Breast epithelium (tissue), 4 donors: ENCODE measurements around the gene SRGAP3. TPM values are rescaled to one million over a fixed set of nuclear protein-coding genes. Genes with fewer than 3 reads are reported as not detected.

ENCODE experiments used
- DNase-seq, 2 donors: peaks; one replicate each; pipeline ENCODE4 v3.0.0-alpha.2; 2019; ENCODE audit warnings: low spot score in 2 of 2
- H3K27ac ChIP-seq, 2 donors: fragments of 200-600 bp; sonication (generic) in 1 of 2; one replicate each; pipeline ENCODE4 v1.5.1; 2016 to 2019; ENCODE audit warnings: mild to moderate bottlenecking in 1 of 2
- H3K27me3 ChIP-seq, 2 donors: fragments of 200-600 bp; sonication (generic) in 1 of 2; one replicate each; pipeline versions ENCODE4 v1.5.1 to v1.6.0; 2017 to 2019; ENCODE audit warnings: control low read depth in 1 of 2, mild to moderate bottlenecking in 1 of 2
- H3K36me3 ChIP-seq: fragments of 200-600 bp; one replicate; pipeline ENCODE4 v1.5.1; 2019
- H3K4me1 ChIP-seq, 2 donors: fragments of 200-600 bp; sonication (generic); one replicate each; pipeline ENCODE4 v1.5.1; 2016 to 2019; ENCODE audit warnings: control low read depth in 1 of 2
- H3K4me3 ChIP-seq, 3 donors: fragments of 200-600 bp; sonication (generic); 1 replicate in 2 of 3; 2 replicates in 1 of 3; pipeline ENCODE4 v1.5.1; 2016 to 2019; ENCODE audit warnings: mild to moderate bottlenecking in 3 of 3, moderate library complexity in 2 of 3
- H3K9me3 ChIP-seq, 2 donors: fragments of 200-600 bp; sonication (generic) in 1 of 2; one replicate each; pipeline ENCODE4 v1.5.1; 2016 to 2019; ENCODE audit warnings: control low read depth in 1 of 2
- POLR2A ChIP-seq: fragments of 450-650 bp; IDR thresholded peaks from one replicate; pipeline ENCODE4 v1.6.1; 2016; ENCODE audit warnings: antibody characterized with exemption, mild to moderate bottlenecking, moderate library complexity
- POLR2AphosphoS5 ChIP-seq, 3 donors: sonication (generic); formaldehyde crosslinking; IDR thresholded peaks; one replicate each; pipeline ENCODE4 v1.6.1; 2017; ENCODE audit warnings: antibody characterized with exemption in 3 of 3
- intact Hi-C: fragments of 100-400 bp; cut with DNase I; formaldehyde crosslinking; loops from one replicate; pipeline ENCODE4 v1.15.1; 2023; ENCODE audit warnings: low total_unique reads
- total RNA-seq, 3 donors: library from RNA; depleted of rRNA; stranded (reverse); fragments of >200 nt; gene quantifications; one replicate each; pipeline ENCODE4 v1.1.0, GENCODE V29; 2016
- TF ChIP-seq, protein P1 (sequence below), 3 donors: fragments of 450-650 bp; IDR thresholded peaks; one replicate each; pipeline ENCODE4 v1.5.1; 2016 to 2017; ENCODE audit warnings: antibody characterized with exemption in 3 of 3, mild to moderate bottlenecking in 3 of 3, moderate library complexity in 3 of 3

Gene SRGAP3
- total RNA-seq, 3 donors from 2014 or later = 13.6 to 21.5 (median 19.0) TPM

- Histone ChIP-seq H3K27me3 (no peaks in the 10 kb centered on the region), H3K4me1 (no peaks in the 10 kb centered on the region), H3K4me3 (no peak overlapping the region), H3K27ac (no peak overlapping the region), H3K9me3 (no peaks in the 10 kb centered on the region), H3K36me3 (no peaks in the 10 kb centered on the region)
- intact Hi-C loops = no loop called here
- no peak for DNase-seq
- TF ChIP-seq, protein P1, sequence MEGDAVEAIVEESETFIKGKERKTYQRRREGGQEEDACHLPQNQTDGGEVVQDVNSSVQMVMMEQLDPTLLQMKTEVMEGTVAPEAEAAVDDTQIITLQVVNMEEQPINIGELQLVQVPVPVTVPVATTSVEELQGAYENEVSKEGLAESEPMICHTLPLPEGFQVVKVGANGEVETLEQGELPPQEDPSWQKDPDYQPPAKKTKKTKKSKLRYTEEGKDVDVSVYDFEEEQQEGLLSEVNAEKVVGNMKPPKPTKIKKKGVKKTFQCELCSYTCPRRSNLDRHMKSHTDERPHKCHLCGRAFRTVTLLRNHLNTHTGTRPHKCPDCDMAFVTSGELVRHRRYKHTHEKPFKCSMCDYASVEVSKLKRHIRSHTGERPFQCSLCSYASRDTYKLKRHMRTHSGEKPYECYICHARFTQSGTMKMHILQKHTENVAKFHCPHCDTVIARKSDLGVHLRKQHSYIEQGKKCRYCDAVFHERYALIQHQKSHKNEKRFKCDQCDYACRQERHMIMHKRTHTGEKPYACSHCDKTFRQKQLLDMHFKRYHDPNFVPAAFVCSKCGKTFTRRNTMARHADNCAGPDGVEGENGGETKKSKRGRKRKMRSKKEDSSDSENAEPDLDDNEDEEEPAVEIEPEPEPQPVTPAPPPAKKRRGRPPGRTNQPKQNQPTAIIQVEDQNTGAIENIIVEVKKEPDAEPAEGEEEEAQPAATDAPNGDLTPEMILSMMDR (IDR thresholded peaks at IDR 0.05) = no peak
- TF ChIP-seq POLR2A (no peak), POLR2AphosphoS5 (IDR thresholded peaks at IDR 0.05) (no peak)
Measured at GRCh38 chr3:9045371-9045770, 204.1 kb downstream of the SRGAP3 start.

DNA sequence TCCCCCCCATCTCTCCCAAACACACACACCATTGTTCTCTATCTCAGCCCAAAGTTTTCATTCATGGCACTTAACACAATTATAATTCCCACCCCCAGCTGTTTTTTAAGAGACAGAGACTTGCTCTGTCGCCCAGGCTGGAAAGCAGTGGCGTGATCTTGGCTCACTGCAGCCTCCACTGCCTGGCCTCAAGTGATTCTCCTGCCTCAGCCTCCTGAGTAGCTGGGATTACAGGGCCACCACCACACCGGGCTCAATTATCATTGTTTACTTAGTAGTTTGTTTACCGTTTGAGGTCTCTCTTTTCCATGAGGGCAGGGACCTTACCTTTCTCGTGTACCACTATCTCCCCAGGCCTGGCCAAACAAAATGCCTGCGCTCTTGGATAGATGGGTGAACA, 206.4 kb downstream of the SRGAP3 start:
- no peaks in the 10 kb centered on the region for H3K27me3 ChIP-seq
- H3K27ac ChIP-seq = no peak overlapping the region
- H3K36me3 ChIP-seq = no peaks in the 10 kb centered on the region
- no peak overlapping the region for H3K4me3 ChIP-seq
- H3K9me3 ChIP-seq = no peaks in the 10 kb centered on the region
- intact Hi-C loops = no loop called here
- DNase-seq = no peak
- no peaks in the 10 kb centered on the region for H3K4me1 ChIP-seq
- TF ChIP-seq POLR2A (no peak), POLR2AphosphoS5 (IDR thresholded peaks at IDR 0.05) (no peak)
- TF ChIP-seq, protein P1 (IDR thresholded peaks at IDR 0.05) = no peak

DNA sequence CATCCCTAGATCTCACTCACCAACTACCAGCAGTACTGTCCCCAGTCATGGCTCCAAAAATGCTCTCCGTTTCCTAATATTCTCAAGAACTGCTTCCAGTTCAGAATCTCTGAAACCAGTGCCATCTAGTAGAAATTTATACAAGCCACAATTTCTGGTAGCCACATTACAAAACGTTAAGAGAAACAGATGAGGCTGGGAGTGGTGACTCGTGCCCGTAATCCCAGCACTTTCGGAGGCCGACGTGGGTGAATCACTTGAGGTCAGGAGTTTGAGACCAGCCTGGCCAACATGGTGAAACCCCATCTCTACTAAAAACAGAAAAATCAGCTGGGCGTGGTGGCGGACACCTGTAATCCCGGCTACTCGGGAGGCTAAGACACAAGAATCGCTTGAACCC, 207.8 kb downstream of the SRGAP3 start:
- DNase-seq = no peak
- TF ChIP-seq POLR2A (no peak), POLR2AphosphoS5 (IDR thresholded peaks at IDR 0.05) (no peak)
- TF ChIP-seq, protein P1 (IDR thresholded peaks at IDR 0.05) = no peak
- Histone ChIP-seq H3K4me3 (no peak overlapping the region), H3K9me3 (no peaks in the 10 kb centered on the region), H3K27ac (no peak overlapping the region), H3K27me3 (no peaks in the 10 kb centered on the region), H3K4me1 (no peaks in the 10 kb centered on the region), H3K36me3 (no peaks in the 10 kb centered on the region)
- intact Hi-C loops = no loop called here

DNA sequence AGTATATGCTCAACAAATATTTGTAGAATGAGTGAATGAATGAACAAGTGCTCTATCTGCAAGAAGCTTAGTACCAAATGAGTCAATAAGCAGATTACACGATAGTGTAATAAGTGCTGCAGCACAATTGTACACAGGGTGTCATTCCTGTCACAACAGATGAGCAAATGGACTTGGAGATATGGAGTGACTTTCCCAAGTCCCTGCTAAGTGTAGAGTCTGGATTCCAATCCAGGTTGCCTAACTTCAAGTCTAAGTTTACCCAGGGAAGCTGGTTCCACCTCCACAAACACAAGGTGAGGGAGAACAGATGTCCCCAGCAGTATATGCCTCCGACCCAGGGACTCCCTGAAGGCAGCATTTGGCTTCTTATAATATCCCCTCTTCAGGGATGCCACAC, 208.4 kb downstream of the SRGAP3 start:
- Histone ChIP-seq H3K36me3 (no peaks in the 10 kb centered on the region), H3K9me3 (no peaks in the 10 kb centered on the region), H3K27me3 (no peaks in the 10 kb centered on the region), H3K4me1 (no peaks in the 10 kb centered on the region), H3K27ac (no peak overlapping the region), H3K4me3 (no peak overlapping the region)
- intact Hi-C loops = no loop called here
- no peak for DNase-seq
- TF ChIP-seq POLR2AphosphoS5 (IDR thresholded peaks at IDR 0.05) (no peak), POLR2A (no peak)
- TF ChIP-seq, protein P1 (IDR thresholded peaks at IDR 0.05) = no peak

DNA sequence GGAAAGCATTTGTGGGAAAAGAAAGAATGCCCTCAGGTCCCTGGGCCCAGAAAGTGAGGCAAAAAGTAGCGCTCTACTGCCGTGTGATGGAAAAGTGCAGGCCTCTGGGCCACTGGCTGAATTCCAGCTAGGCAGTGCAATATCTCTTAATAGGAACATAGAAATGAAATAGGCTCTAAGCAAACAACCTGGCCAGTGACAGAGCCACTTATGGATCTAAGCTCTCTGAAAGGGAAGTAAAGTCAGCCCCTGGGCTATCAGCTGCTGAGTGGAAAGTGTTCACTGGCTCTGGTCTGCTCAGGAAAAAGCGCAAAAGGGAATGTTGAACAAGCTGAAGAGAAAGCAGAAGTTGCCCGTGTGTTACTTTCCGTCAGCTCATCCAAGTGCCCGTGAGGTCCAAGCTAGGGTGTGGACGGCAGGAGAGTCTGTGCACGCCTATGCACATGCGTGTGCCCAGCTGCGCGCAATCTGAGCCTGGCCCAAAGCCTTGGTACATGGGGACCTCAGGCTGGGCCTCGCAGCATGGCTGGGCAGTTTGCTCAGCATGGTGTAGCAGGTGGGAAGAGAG, 212.2 kb downstream of the SRGAP3 start:
- H3K27ac ChIP-seq = peak overlapping the region in 1 of 2 donors; percentile 9
- H3K36me3 ChIP-seq = no peaks in the 10 kb centered on the region
- no peaks in the 10 kb centered on the region for H3K27me3 ChIP-seq
- H3K9me3 ChIP-seq = no peaks in the 10 kb centered on the region
- no peak for DNase-seq
- intact Hi-C loops = no loop called here
- TF ChIP-seq POLR2A = no peak
- H3K4me3 ChIP-seq = no peak overlapping the region
- H3K4me1 ChIP-seq = no peaks in the 10 kb centered on the region
